Measurements from ENCODE around the gene DISC1.

DISC1 gene

DNA sequence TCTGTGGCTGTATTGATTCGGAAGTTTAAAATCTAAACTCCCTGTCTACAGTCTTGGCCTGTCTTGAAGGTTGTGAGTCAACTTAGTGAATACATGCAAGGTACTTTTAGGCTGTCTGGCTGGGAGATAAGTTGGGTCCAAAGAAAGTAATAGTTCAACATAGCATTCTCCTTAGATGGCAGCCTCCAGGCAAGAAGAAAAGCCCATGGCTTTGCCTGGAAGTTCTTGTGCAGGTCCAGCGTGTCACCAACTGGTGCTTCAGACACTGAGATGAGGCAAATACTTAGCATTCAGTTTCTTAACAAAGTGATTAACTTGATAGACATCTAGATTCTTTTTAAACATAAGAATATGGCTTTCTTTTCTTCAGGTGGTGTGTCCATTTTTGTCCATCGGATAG lies 328.2 kb downstream of the DISC1 start:
- ATAC-seq: no peak
- no peak for TF ChIP-seq BACH2 (CRISPR knock-in tag; IDR thresholded peaks at IDR 0.05; ENCODE audit: borderline replicate concordance)
- TF ChIP-seq RARB (CRISPR knock-in tag; IDR thresholded peaks at IDR 0.05): no peak
- TF ChIP-seq ARNTL (CRISPR knock-in tag; IDR thresholded peaks at IDR 0.05; ENCODE audit: borderline replicate concordance, low read depth): no peak
- no peak for TF ChIP-seq TCF4 (CRISPR knock-in tag; IDR thresholded peaks at IDR 0.05; ENCODE audit: borderline replicate concordance)
- TF ChIP-seq ISL1 (CRISPR knock-in tag; IDR thresholded peaks at IDR 0.05): no peak
- TF ChIP-seq, protein P1, sequence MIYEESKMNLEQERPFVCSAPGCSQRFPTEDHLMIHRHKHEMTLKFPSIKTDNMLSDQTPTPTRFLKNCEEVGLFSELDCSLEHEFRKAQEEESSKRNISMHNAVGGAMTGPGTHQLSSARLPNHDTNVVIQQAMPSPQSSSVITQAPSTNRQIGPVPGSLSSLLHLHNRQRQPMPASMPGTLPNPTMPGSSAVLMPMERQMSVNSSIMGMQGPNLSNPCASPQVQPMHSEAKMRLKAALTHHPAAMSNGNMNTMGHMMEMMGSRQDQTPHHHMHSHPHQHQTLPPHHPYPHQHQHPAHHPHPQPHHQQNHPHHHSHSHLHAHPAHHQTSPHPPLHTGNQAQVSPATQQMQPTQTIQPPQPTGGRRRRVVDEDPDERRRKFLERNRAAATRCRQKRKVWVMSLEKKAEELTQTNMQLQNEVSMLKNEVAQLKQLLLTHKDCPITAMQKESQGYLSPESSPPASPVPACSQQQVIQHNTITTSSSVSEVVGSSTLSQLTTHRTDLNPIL (CRISPR knock-in tag; IDR thresholded peaks at IDR 0.05; ENCODE audit: low read depth): no peak

DNA sequence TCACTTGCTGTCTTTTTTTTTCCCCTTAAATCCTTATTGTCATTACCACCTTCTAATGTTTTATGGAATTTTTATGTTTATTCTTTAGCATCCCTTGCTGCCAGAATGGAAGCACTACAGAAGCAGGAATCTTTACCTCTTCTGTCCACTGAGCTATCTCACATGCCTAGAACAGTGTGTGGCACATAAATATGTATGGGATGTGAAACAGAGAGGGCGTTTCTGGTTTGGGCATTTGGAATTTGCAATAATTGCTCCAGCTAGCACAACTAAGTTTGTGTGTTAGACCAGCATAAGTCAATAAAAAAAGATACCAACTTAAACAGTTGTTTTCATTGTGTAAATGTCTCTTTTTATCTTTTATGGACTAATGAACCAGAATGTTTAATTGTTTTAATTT lies 330.8 kb downstream of the DISC1 start:
- ATAC-seq: no peak
- no peak for TF ChIP-seq ZNF565 (CRISPR knock-in tag; conservative IDR thresholded peaks at IDR 0.05; ENCODE audit: low read depth)
- TF ChIP-seq, protein P2, sequence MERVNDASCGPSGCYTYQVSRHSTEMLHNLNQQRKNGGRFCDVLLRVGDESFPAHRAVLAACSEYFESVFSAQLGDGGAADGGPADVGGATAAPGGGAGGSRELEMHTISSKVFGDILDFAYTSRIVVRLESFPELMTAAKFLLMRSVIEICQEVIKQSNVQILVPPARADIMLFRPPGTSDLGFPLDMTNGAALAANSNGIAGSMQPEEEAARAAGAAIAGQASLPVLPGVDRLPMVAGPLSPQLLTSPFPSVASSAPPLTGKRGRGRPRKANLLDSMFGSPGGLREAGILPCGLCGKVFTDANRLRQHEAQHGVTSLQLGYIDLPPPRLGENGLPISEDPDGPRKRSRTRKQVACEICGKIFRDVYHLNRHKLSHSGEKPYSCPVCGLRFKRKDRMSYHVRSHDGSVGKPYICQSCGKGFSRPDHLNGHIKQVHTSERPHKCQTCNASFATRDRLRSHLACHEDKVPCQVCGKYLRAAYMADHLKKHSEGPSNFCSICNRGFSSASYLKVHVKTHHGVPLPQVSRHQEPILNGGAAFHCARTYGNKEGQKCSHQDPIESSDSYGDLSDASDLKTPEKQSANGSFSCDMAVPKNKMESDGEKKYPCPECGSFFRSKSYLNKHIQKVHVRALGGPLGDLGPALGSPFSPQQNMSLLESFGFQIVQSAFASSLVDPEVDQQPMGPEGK (CRISPR knock-in tag; IDR thresholded peaks at IDR 0.05; ENCODE audit: borderline replicate concordance): no peak
- TF ChIP-seq, protein P3, sequence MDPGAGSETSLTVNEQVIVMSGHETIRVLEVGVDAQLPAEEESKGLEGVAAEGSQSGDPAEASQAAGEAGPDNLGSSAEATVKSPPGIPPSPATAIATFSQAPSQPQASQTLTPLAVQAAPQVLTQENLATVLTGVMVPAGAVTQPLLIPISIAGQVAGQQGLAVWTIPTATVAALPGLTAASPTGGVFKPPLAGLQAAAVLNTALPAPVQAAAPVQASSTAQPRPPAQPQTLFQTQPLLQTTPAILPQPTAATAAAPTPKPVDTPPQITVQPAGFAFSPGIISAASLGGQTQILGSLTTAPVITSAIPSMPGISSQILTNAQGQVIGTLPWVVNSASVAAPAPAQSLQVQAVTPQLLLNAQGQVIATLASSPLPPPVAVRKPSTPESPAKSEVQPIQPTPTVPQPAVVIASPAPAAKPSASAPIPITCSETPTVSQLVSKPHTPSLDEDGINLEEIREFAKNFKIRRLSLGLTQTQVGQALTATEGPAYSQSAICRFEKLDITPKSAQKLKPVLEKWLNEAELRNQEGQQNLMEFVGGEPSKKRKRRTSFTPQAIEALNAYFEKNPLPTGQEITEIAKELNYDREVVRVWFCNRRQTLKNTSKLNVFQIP (CRISPR knock-in tag; IDR thresholded peaks at IDR 0.05; ENCODE audit: borderline replicate concordance, low read depth): no peak
- no peak for TF ChIP-seq ZFP3 (CRISPR knock-in tag; IDR thresholded peaks at IDR 0.05)
- no peak for TF ChIP-seq GLIS3 (CRISPR knock-in tag; IDR thresholded peaks at IDR 0.05)
- TF ChIP-seq, protein P1 (CRISPR knock-in tag; IDR thresholded peaks at IDR 0.05; ENCODE audit: low read depth): no peak
- no peak for TF ChIP-seq CSDC2 (CRISPR knock-in tag; IDR thresholded peaks at IDR 0.05)
- TF ChIP-seq ARNTL (CRISPR knock-in tag; IDR thresholded peaks at IDR 0.05; ENCODE audit: borderline replicate concordance, low read depth): no peak
- TF ChIP-seq BACH2 (CRISPR knock-in tag; IDR thresholded peaks at IDR 0.05; ENCODE audit: borderline replicate concordance): no peak
- no peak for TF ChIP-seq ZC3H10 (CRISPR knock-in tag; IDR thresholded peaks at IDR 0.05)

DNA sequence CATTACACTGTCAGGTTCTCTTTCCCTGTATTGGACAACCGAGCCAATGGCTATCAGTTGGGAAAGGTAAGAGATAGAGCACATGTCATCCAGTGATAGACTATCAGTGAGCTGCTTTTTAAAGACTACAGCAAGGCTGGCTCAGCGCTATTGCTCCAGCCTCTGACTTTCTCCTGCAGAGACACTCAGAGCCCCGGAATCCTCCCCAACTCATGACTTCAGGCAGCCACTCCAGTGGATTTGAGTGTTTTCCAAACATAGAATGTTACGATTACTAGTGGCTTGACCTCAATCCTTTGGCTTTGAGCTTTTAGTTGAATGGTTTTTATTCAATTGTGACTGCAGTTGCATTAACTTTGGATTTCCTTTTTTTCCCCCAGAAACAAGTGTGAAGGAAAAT lies 331.9 kb downstream of the DISC1 start:
- no peak for TF ChIP-seq ZFP30 (CRISPR knock-in tag; IDR thresholded peaks at IDR 0.05)
- TF ChIP-seq BACH2 (CRISPR knock-in tag; IDR thresholded peaks at IDR 0.05; ENCODE audit: borderline replicate concordance): no peak
- TF ChIP-seq ARNTL (CRISPR knock-in tag; IDR thresholded peaks at IDR 0.05; ENCODE audit: borderline replicate concordance, low read depth): no peak
- TF ChIP-seq ESRRG (CRISPR knock-in tag; IDR thresholded peaks at IDR 0.05): no peak
- TF ChIP-seq, protein P4, sequence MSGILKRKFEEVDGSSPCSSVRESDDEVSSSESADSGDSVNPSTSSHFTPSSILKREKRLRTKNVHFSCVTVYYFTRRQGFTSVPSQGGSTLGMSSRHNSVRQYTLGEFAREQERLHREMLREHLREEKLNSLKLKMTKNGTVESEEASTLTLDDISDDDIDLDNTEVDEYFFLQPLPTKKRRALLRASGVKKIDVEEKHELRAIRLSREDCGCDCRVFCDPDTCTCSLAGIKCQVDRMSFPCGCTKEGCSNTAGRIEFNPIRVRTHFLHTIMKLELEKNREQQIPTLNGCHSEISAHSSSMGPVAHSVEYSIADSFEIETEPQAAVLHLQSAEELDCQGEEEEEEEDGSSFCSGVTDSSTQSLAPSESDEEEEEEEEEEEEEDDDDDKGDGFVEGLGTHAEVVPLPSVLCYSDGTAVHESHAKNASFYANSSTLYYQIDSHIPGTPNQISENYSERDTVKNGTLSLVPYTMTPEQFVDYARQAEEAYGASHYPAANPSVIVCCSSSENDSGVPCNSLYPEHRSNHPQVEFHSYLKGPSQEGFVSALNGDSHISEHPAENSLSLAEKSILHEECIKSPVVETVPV (CRISPR knock-in tag; IDR thresholded peaks at IDR 0.05): no peak
- TF ChIP-seq OSR1 (CRISPR knock-in tag; IDR thresholded peaks at IDR 0.05): no peak
- TF ChIP-seq ZC3H10 (CRISPR knock-in tag; IDR thresholded peaks at IDR 0.05): no peak
- no peak for TF ChIP-seq ZNF70 (CRISPR knock-in tag; IDR thresholded peaks at IDR 0.05)
- TF ChIP-seq, protein P1 (CRISPR knock-in tag; IDR thresholded peaks at IDR 0.05; ENCODE audit: low read depth): no peak
- TF ChIP-seq ZNF8 (CRISPR knock-in tag; IDR thresholded peaks at IDR 0.05): no peak
- TF ChIP-seq TOX (CRISPR knock-in tag; IDR thresholded peaks at IDR 0.05; ENCODE audit: borderline replicate concordance): no peak
- TF ChIP-seq ZNF565 (CRISPR knock-in tag; conservative IDR thresholded peaks at IDR 0.05; ENCODE audit: low read depth): no peak
- TF ChIP-seq ZFP3 (CRISPR knock-in tag; IDR thresholded peaks at IDR 0.05): no peak
- ATAC-seq: peak; percentile 39; the same call in 2 of the 3 replicates
